ENCODE measurements around the gene LRBA. TPM values are rescaled to one million over a fixed set of nuclear protein-coding genes. Genes with fewer than 3 reads are reported as not detected.

LRBA gene
- total and polyA plus RNA-seq, 8 donors: 43.3 to 62.5 (median 52.3) TPM

- H3K27me3 ChIP-seq: no peaks in the 10 kb centered on the region
- ATAC-seq (no peak), DNase-seq (no peak)
- TF ChIP-seq CTCF (IDR thresholded peaks at IDR 0.05): no peak
- intact Hi-C loops (cut with DNase I): no loop called here
- H3K9me3 ChIP-seq: no peaks in the 10 kb centered on the region
- no peaks in the 10 kb centered on the region for H3K36me3 ChIP-seq
- no peak overlapping the region for H3K27ac ChIP-seq
- H3K4me3 ChIP-seq: no peak overlapping the region
- H3K4me1 ChIP-seq: no peaks in the 10 kb centered on the region
Measured at GRCh38 chr4:150717952-150718351, 297.1 kb downstream of the LRBA start.

GRCh38 chr4:150714462-150715438 lies 300.3 kb downstream of the LRBA start:
- Histone ChIP-seq H3K36me3 (no peaks in the 10 kb centered on the region), H3K27ac (no peak overlapping the region), H3K9me3 (no peaks in the 10 kb centered on the region), H3K4me1 (no peaks in the 10 kb centered on the region), H3K27me3 (no peaks in the 10 kb centered on the region), H3K4me3 (no peak overlapping the region)
- no peak for TF ChIP-seq CTCF (IDR thresholded peaks at IDR 0.05)
- DNase-seq (no peak), ATAC-seq (no peak)
- intact Hi-C loops (cut with DNase I): no loop called here

GRCh38 chr4:150713251-150713650 lies 301.8 kb downstream of the LRBA start:
- Histone ChIP-seq H3K4me3 (no peak overlapping the region), H3K27me3 (no peaks in the 10 kb centered on the region), H3K9me3 (no peaks in the 10 kb centered on the region), H3K4me1 (no peaks in the 10 kb centered on the region), H3K27ac (no peak overlapping the region), H3K36me3 (no peaks in the 10 kb centered on the region)
- intact Hi-C loops (cut with DNase I): no loop called here
- ATAC-seq: no peak
- no peak for DNase-seq
- no peak for TF ChIP-seq CTCF (IDR thresholded peaks at IDR 0.05)

GRCh38 chr4:150710770-150711375 lies 304.2 kb downstream of the LRBA start:
- ATAC-seq (no peak), DNase-seq (no peak)
- Histone ChIP-seq H3K36me3 (no peaks in the 10 kb centered on the region), H3K27me3 (no peaks in the 10 kb centered on the region), H3K9me3 (no peaks in the 10 kb centered on the region), H3K27ac (no peak overlapping the region), H3K4me3 (no peak overlapping the region), H3K4me1 (no peaks in the 10 kb centered on the region)
- intact Hi-C loops (cut with DNase I): no loop called here
- no peak for TF ChIP-seq CTCF (IDR thresholded peaks at IDR 0.05)

- Histone ChIP-seq H3K4me3 (no peak overlapping the region), H3K36me3 (no peaks in the 10 kb centered on the region), H3K4me1 (no peaks in the 10 kb centered on the region), H3K27me3 (no peaks in the 10 kb centered on the region), H3K9me3 (no peaks in the 10 kb centered on the region), H3K27ac (no peak overlapping the region)
- ATAC-seq (no peak), DNase-seq (no peak)
- no peak for TF ChIP-seq CTCF (IDR thresholded peaks at IDR 0.05)
- intact Hi-C loops (cut with DNase I): no loop called here
Measured at GRCh38 chr4:150708004-150708403, 307.1 kb downstream of the LRBA start.
